8988T (cell line): ENCODE results near the gene MISFA.
"Not testable (repeated sequence)": the region's sequence is repeated elsewhere in the genome, so short reads cannot be mapped to it uniquely, and the experiment has no call there.

Experiments
- DNase-seq: peaks from one replicate; pipeline ENCODE4 v3.0.0; 2011

MISFA gene

GRCh38 chr11:18599739-18600230 is at the start of gene MISFA:
Gene MISFA (plus strand): TSS chr11:18599789. CDS start chr11:18599929, 140 bp downstream.
- no peak for DNase-seq

DNA sequence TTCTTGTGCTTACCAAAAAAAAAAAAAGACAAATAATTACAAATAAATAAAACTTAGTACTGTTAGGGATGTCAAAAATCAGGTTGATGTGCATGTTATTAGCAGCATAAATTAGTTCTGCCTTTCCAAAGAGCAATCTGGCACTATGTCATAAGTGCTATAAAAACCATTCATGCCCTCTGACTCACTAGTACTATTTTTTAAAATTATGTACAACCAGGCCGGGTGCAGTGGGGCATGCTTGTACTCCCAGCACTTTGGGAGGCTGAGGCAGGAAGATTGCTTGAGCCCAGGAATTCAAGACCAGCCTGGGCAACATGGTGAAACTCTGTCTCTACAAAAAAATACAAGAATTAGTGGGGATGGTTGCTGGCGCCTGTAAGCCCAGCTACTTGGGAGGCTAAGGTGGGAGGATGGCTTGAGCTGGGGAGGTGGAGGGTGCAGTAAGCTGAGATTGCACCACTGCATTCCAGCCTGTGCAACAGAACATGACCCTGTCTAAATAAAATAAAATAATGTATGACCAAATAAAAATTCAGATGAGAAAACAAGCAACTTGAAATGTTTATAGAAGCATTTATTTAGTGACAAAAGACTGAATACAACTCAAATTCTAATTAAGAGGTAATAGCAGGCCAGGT is 36.4 kb upstream of the MISFA start:
- no peak for DNase-seq

GRCh38 chr11:18564149-18564548 is 35.4 kb upstream of the MISFA start:
- DNase-seq = no peak

- DNase-seq = no peak
Measured at GRCh38 chr11:18566406-18566805, 33.2 kb upstream of the MISFA start.

DNA sequence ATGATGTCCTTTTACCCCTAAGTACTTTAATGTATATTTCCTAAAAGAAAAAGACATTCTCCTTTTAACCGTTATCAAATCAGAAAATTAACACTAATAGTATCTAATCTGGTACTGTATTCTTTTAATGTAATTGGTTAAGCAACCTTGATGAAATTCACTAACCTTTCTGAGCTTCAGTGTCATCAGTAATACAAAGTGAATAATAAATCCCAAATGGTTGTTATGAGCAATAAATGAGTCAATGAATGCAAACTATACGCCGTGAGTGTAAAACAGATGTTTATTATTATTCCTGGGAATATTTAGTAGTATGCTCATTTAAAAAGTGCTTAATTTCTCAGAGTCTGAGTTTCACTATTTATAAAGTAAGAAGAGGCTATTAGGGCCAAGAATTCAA is 32.5 kb upstream of the MISFA start:
- DNase-seq = no peak

GRCh38 chr11:18575361-18575760 is 24.2 kb upstream of the MISFA start:
- DNase-seq = no peak

GRCh38 chr11:18578975-18579598 is 20.5 kb upstream of the MISFA start:
- no peak for DNase-seq

GRCh38 chr11:18580113-18580766 is 19.3 kb upstream of the MISFA start:
- DNase-seq = no peak

- no peak for DNase-seq
Measured at GRCh38 chr11:18581825-18582224, 17.8 kb upstream of the MISFA start.

- peak; percentile 93 for DNase-seq
Measured at GRCh38 chr11:18588297-18589252, 11.0 kb upstream of the MISFA start, which contains the start of gene UEVLD. Gene UEVLD (minus strand): TSS chr11:18588734. CDS start chr11:18588654, 80 bp downstream.

DNA sequence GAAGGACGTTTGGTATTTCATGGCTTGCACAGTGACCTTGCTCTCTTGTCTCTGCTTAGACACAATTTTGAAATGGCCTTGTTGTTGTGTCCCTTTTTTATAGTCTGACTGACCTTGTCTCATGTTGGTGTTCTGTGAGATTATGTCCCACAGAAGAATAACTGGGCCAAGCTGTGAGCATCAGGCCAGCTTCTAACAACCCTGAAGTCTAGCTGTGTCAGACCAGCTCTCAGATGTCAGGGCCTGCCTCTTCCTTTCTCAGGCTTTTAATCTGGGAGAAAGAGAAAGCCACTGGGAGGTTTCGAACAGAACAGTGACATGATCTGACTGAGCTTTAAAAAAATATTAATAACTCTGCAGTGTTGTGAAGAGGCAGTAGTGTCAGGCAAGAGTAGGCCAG is 9.0 kb upstream of the MISFA start:
- DNase-seq = no peak

DNA sequence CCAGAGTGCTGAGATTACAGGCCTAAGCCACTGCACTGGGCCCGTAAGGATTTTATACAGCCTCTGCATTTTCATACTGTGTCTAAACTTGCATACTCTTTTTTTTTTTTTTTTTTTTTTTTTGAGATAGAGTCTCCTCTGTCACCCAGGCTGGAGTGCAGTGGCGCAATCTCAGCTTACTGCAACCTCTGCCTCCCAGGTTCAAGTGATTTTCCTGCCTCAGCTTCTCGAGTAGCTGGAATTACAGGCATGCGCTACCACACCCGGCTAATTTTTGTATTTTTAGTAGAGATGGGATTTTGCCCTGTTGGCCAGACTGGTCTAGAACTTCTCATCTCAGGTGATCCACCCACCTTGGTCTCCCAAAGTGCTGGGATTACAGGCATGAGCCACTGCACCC is 5.5 kb upstream of the MISFA start:
- DNase-seq = not testable (repeated sequence)

GRCh38 chr11:18594999-18595749 is 4.4 kb upstream of the MISFA start:
- DNase-seq = no peak

GRCh38 chr11:18600915-18601569 is 1.5 kb downstream of the MISFA start:
- no peak for DNase-seq

- no peak for DNase-seq
Measured at GRCh38 chr11:18608376-18608775, 8.8 kb downstream of the MISFA start.

DNA sequence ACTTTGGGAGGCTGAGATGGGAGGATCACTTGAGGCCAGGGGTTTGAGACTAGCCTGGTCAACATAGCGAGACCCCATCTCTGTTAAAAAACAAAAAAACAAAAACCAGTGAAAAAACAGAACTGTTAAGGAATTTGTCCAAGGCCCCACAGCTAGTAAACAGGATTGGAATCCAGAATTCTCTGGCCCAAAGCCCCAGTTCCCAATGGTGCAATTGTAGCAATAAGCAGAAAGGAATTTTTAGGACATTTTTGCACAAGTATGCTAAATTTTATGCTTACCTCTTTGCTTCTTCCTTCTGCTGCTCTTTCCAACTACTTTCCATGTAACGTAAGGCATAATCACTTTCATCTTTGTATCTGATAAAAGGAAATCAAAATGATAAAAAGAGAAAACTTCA is 11.6 kb downstream of the MISFA start:
- DNase-seq = no peak

- no peak for DNase-seq
Measured at GRCh38 chr11:18612394-18612793, 12.8 kb downstream of the MISFA start.

- DNase-seq = no peak
Measured at GRCh38 chr11:18614667-18615066, 15.1 kb downstream of the MISFA start.

- no peak for DNase-seq
Measured at GRCh38 chr11:18615628-18616392, 16.2 kb downstream of the MISFA start.

DNA sequence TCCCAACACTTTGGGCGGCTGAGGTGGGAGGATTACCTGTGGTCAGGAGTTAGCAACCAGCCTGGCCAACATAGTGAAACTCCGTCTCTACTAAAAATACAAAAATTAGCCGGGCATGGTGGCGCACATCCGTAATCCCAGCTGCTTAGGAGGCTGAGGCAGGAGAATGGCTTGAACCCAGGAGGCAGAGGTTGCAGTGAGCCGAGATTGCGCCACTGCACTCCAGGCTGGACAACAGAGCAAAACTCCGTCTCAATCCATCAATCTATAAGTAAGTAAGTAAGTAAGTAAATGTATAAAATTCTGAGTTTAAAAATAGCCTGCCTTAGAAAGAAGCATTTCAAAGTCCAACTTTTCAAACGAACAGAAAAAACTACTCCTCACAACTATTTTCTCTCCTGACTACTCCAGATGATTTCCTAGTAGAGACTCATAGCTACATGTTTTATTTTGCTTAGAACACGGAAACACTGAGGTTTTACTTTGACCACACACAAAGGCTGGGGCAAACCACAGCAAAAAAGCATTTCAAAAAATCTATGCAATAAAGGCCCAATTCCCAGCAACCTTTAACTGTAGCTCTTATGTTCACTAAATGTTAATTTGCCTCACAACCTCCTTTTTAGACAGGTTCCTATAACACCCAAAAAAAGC is 18.2 kb downstream of the MISFA start:
- DNase-seq = no peak
